Cardiac muscle cell (in vitro differentiated cells and primary cell): ENCODE measurements around the gene CHAC1. TPM values are rescaled to one million over a fixed set of nuclear protein-coding genes. Genes with fewer than 3 reads are reported as not detected.

Experiments used
- DNase-seq, 2 donors: peaks; one replicate each; pipeline versions ENCODE4 v3.0.0 to v3.0.0-alpha.2; 2010 to 2017; ENCODE audit warnings: low read depth in 1 of 2, low spot score in 1 of 2
- H3K27ac ChIP-seq: fragments of 200-600 bp; sonication (generic); 2 replicates; pipeline ENCODE4 v1.5.1; 2016
- H3K27me3 ChIP-seq: fragments of 200-600 bp; sonication (generic); 2 replicates; pipeline ENCODE4 v1.6.0; 2016; ENCODE audit warnings: control low read depth
- H3K36me3 ChIP-seq: fragments of 200-600 bp; sonication (generic); 2 replicates; pipeline ENCODE4 v1.5.1; 2016; ENCODE audit warnings: control low read depth
- H3K4me1 ChIP-seq: fragments of 200-600 bp; sonication (generic); 2 replicates; pipeline ENCODE4 v1.8.1; 2017; ENCODE audit warnings: low read depth, mild to moderate bottlenecking, mixed run types
- H3K4me3 ChIP-seq: fragments of 200-600 bp; sonication (generic); 2 replicates; pipeline ENCODE4 v1.5.1; 2016; ENCODE audit warnings: mild to moderate bottlenecking
- H3K9me3 ChIP-seq: fragments of 200-600 bp; sonication (generic); 2 replicates; pipeline ENCODE4 v1.5.1; 2017; ENCODE audit warnings: low read depth, mild to moderate bottlenecking, control low read depth
- polyA plus RNA-seq: library from polyadenylated mRNA; unstranded; fragments of >200 nt; fragmentation: Nextera tagmentation; extraction: Ambion mirVana; gene quantifications from 2 replicates; pipeline ENCODE4 v1.2.1, GENCODE V29; 2016
- total RNA-seq: library from RNA; depleted of rRNA; stranded (reverse); fragments of >200 nt; gene quantifications from 2 replicates; pipeline ENCODE4 v1.2.3, GENCODE V29; 2016
- TF ChIP-seq, protein P1 (sequence below): IDR thresholded peaks from 2 replicates; pipeline ENCODE4 v1.5.1; 2012; ENCODE audit warnings: low read depth, mild to moderate bottlenecking, low read length

Gene CHAC1
- total and polyA plus RNA-seq, 2 experiments from 2014 or later: 5.0 to 6.0 TPM

DNA sequence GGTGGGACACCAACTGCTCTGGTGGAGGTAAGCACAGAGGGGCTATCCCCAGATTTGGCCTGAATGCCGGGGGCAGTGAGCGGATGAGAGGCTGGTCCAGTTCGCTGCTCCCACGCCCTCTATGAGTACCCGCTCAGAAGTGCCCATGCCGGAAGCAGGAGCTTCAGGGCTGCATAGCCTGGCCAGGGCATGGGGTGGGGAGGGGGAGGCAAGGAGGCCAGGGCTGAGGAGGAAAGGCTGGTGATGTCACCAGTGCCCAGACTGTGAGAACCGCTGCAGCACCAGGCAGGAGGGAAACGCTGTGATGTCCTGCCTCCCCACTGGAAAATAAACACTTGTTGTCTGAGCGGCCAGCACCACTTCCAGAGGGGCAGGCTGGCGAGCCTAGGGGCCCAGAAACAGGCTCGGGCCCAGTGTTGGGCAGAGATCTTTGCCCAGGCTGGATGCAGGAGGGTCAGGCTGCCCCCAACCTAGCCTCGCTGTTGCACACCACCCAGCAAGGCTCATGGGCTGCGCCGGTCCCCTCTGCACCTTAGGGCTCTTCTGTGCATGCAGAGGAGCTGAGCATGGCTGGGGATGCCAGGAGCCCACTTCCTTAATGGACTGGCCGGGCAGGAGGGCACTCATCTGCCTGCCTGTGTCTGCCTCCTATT, 35.0 kb upstream of the CHAC1 start:
- Histone ChIP-seq H3K4me1 (no peaks in the 10 kb centered on the region), H3K4me3 (no peak overlapping the region), H3K27me3 (peaks cover 34% of the 10 kb centered on the region), H3K27ac (no peak overlapping the region), H3K36me3 (no peaks in the 10 kb centered on the region), H3K9me3 (no peaks in the 10 kb centered on the region)
- DNase-seq: no peak
- TF ChIP-seq, protein P1, sequence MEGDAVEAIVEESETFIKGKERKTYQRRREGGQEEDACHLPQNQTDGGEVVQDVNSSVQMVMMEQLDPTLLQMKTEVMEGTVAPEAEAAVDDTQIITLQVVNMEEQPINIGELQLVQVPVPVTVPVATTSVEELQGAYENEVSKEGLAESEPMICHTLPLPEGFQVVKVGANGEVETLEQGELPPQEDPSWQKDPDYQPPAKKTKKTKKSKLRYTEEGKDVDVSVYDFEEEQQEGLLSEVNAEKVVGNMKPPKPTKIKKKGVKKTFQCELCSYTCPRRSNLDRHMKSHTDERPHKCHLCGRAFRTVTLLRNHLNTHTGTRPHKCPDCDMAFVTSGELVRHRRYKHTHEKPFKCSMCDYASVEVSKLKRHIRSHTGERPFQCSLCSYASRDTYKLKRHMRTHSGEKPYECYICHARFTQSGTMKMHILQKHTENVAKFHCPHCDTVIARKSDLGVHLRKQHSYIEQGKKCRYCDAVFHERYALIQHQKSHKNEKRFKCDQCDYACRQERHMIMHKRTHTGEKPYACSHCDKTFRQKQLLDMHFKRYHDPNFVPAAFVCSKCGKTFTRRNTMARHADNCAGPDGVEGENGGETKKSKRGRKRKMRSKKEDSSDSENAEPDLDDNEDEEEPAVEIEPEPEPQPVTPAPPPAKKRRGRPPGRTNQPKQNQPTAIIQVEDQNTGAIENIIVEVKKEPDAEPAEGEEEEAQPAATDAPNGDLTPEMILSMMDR: no peak

DNA sequence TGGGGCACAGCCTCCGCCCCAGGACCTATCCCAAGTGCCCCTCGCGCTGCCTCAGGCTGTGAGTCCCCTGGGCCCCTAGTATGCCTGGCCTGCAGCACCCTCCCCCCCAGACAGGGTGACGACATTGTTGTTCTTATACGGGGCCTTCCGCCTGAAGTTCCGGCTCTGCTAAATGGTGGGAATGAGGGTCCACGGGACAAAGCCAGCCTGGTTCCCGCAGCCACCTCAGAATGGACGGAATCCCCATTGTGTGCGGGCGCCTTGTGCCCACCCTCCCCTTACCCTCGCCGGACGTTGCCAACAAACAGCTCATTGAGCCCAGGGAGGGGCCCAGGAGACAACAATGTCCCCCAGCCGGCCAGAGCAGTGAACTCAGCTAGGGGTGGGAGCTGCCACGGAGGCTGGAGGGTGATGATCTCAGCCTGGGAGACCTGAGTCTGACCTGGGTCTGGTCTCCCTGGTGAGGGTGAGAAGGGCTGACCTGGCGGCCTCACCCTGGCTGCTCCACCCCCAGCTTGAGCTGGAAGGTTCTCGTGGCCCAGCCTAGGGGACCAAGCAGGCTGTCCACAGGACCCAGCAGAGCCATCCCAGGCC, 34.4 kb upstream of the CHAC1 start:
- Histone ChIP-seq H3K4me1 (no peaks in the 10 kb centered on the region), H3K4me3 (no peak overlapping the region), H3K27me3 (peaks cover 41% of the 10 kb centered on the region), H3K9me3 (no peaks in the 10 kb centered on the region), H3K36me3 (no peaks in the 10 kb centered on the region), H3K27ac (no peak overlapping the region)
- DNase-seq: no peak
- TF ChIP-seq, protein P1: no peak

DNA sequence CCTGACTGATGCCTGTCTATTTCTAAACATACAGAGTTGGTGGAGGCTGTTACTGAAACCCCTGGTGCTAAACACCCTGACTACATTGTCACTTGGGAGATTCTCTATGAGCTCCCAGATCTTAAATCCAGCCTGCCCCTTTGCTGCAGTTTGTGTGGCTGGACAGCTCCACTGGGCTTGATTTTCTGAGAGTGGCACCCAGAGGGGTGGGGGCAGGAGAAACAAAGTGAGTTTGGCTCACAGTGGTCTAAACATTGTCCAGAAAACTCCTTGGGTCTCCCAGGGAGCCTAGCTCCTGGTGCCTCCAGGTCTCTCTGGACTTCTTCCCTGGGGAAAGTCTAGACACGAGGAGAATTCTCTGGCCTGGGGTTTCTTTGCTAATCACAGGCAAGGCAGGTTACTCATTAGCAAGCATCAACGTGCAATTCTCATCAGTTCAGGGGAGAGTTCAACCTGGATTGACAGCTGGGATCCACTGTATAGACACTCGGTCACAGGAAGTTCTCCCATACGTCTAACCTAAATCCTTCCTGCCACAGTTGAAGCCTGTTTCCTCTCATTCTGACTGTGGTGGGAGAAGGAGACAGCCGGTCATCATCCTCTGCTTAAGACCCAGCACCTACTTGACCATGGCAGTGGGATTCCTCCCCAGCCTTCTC, 31.2 kb upstream of the CHAC1 start:
- Histone ChIP-seq H3K27me3 (peaks cover 72% of the 10 kb centered on the region), H3K4me3 (no peak overlapping the region), H3K9me3 (no peaks in the 10 kb centered on the region), H3K36me3 (no peaks in the 10 kb centered on the region), H3K27ac (no peak overlapping the region), H3K4me1 (peaks cover 7% of the 10 kb centered on the region)
- TF ChIP-seq, protein P1: no peak
- DNase-seq: no peak

DNA sequence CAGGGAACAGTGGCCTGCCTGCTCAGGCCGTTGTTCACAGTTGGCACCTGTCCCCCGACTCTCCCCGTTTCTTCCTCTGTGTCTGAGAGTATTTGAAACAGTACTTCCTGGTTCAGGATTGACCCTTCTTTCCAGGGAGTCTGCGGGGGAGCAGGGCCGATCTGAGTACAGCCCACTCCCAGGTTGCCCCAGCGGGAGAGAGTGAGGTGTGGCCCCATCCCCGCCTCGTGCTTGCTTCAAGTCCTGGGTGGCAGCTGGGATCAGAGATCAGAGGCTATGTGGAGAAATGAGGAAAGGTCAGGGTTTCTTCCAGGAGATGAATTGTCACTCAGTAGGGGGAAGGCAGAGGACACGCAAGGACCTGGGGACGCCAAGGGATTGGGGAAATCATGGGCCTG, 30.7 kb upstream of the CHAC1 start:
- TF ChIP-seq, protein P1: no peak
- H3K9me3 ChIP-seq: no peaks in the 10 kb centered on the region
- H3K4me1 ChIP-seq: peaks cover 7% of the 10 kb centered on the region
- H3K36me3 ChIP-seq: no peaks in the 10 kb centered on the region
- no peak overlapping the region for H3K4me3 ChIP-seq
- H3K27me3 ChIP-seq: peaks cover 73% of the 10 kb centered on the region
- no peak for DNase-seq
- H3K27ac ChIP-seq: no peak overlapping the region

DNA sequence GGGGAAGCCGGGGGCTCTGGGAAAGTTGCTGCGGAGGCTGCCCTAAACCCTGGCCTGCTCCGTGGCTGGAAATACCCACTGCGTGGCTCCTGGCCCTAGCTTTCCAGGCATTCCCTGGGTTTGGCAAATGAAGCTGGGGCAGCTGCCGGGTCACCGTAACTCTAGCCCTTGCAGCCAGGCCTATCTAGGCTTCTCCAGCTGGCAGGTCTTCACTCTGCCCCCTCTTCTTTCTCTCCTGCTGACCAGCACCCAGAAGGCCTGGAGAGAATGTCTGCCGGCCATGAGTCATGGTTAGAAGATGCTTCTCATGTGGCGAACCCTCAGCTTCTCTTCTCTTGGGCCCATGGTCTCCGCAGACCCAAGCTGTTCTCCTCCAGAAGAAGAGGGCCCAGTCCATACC, 29.7 kb upstream of the CHAC1 start:
- H3K4me3 ChIP-seq: no peak overlapping the region
- H3K36me3 ChIP-seq: no peaks in the 10 kb centered on the region
- DNase-seq: no peak
- H3K27me3 ChIP-seq: peaks cover 74% of the 10 kb centered on the region
- peaks cover 7% of the 10 kb centered on the region for H3K4me1 ChIP-seq
- TF ChIP-seq, protein P1: no peak
- no peak overlapping the region for H3K27ac ChIP-seq
- H3K9me3 ChIP-seq: no peaks in the 10 kb centered on the region
